Calu3 (cell line): ENCODE data around the gene CAMK1D. TPM values are rescaled to one million over a fixed set of nuclear protein-coding genes. Genes with fewer than 3 reads are reported as not detected.

Experiments used
- BruUV-seq: library from RNA; stranded (reverse); fragments of 400-500 nt; replicated peaks from 2 replicates; lab custom pipeline; 2021; lab: Mats Ljungman, UMichigan
- CTCF ChIA-PET: fragments of 300-600 bp; sonication (Branson Sonifier 250); formaldehyde crosslinking; loops from one replicate; lab custom pipeline; 2022; ENCODE audit warnings: antibody characterized with exemption; lab: Charles Lee
- DNase-seq: peaks from one replicate; pipeline ENCODE4 v3.0.0; 2022
- H3K27ac Mint-ChIP-seq: one replicate; pipeline ENCODE4 v1.8.0; 2022; ENCODE audit warnings: mixed read lengths; ENCODE audit not compliant: unreplicated experiment
- H3K27me3 Mint-ChIP-seq: one replicate; pipeline ENCODE4 v1.8.0; 2022; ENCODE audit warnings: mixed read lengths; ENCODE audit not compliant: unreplicated experiment
- H3K36me3 Mint-ChIP-seq: one replicate; pipeline ENCODE4 v1.8.0; 2022; ENCODE audit warnings: mild to moderate bottlenecking, moderate library complexity, mixed read lengths; ENCODE audit not compliant: insufficient read depth, unreplicated experiment
- H3K4me1 Mint-ChIP-seq: one replicate; pipeline ENCODE4 v1.8.0; 2022; ENCODE audit warnings: mild to moderate bottlenecking, low read depth, mixed read lengths; ENCODE audit not compliant: unreplicated experiment
- H3K4me3 Mint-ChIP-seq: one replicate; pipeline ENCODE4 v1.8.0; 2022; ENCODE audit warnings: mild to moderate bottlenecking, low read depth, moderate library complexity, mixed read lengths; ENCODE audit not compliant: unreplicated experiment
- H3K9me3 Mint-ChIP-seq: one replicate; pipeline ENCODE4 v1.8.0; 2022; ENCODE audit warnings: low read depth, mixed read lengths; ENCODE audit not compliant: unreplicated experiment
- CTCF ChIP-seq: fragments of 200-600 bp; IDR thresholded peaks from one replicate; pipeline ENCODE4 v1.8.0; 2022; ENCODE audit warnings: antibody characterized with exemption; ENCODE audit not compliant: unreplicated experiment
- intact Hi-C: fragments of 100-400 bp; cut with micrococcal nuclease; formaldehyde crosslinking; loops from one replicate; pipeline ENCODE4 v1.10.0; 2022; ENCODE audit not compliant: unreplicated experiment
- total RNA-seq: library from RNA; stranded (reverse); gene quantifications from 2 replicates; pipeline ENCODE4 v1.2.3, GENCODE V29; 2022

Gene CAMK1D
- total RNA-seq, 1 experiment from 2014 or later = 2.6 TPM

- Mint-ChIP-seq H3K27me3 (peaks cover 82% of the 10 kb centered on the region), H3K36me3 (no peaks in the 10 kb centered on the region), H3K4me3 (no peak overlapping the region), H3K9me3 (no peaks in the 10 kb centered on the region), H3K27ac (no peak overlapping the region), H3K4me1 (no peaks in the 10 kb centered on the region)
- TF ChIP-seq CTCF = no peak
- DNase-seq = no peak
- CTCF ChIA-PET = no interaction called here
- intact Hi-C loops = no loop called here
- BruUV-seq = no TSS peak
Measured at GRCh38 chr10:12629767-12630165, 280.4 kb downstream of the CAMK1D start.

- CTCF ChIA-PET = interaction anchor here (0.8 kb wide), 1 partner anchor 90 kb away, joined by 3 read pairs; no protein-coding TSS in a partner anchor
- no peak for DNase-seq
- H3K4me1 Mint-ChIP-seq = no peaks in the 10 kb centered on the region
- H3K9me3 Mint-ChIP-seq = no peaks in the 10 kb centered on the region
- no TSS peak for BruUV-seq
- H3K4me3 Mint-ChIP-seq = no peak overlapping the region
- no peak overlapping the region for H3K27ac Mint-ChIP-seq
- no peak for TF ChIP-seq CTCF
- intact Hi-C loops = no loop called here
- no peaks in the 10 kb centered on the region for H3K36me3 Mint-ChIP-seq
- peaks cover 76% of the 10 kb centered on the region for H3K27me3 Mint-ChIP-seq
Measured at GRCh38 chr10:12631216-12631615, 281.9 kb downstream of the CAMK1D start.

- H3K9me3 Mint-ChIP-seq = no peaks in the 10 kb centered on the region
- no peaks in the 10 kb centered on the region for H3K4me1 Mint-ChIP-seq
- intact Hi-C loops = no loop called here
- no peak for DNase-seq
- H3K27me3 Mint-ChIP-seq = peaks cover 75% of the 10 kb centered on the region
- CTCF ChIA-PET = no interaction called here
- no TSS peak for BruUV-seq
- TF ChIP-seq CTCF = no peak
- H3K4me3 Mint-ChIP-seq = no peak overlapping the region
- H3K36me3 Mint-ChIP-seq = no peaks in the 10 kb centered on the region
- no peak overlapping the region for H3K27ac Mint-ChIP-seq
Measured at GRCh38 chr10:12631787-12632562, 282.6 kb downstream of the CAMK1D start.

- Mint-ChIP-seq H3K9me3 (no peaks in the 10 kb centered on the region), H3K36me3 (no peaks in the 10 kb centered on the region), H3K27me3 (peaks cover 80% of the 10 kb centered on the region), H3K4me1 (peaks cover 9% of the 10 kb centered on the region), H3K4me3 (no peak overlapping the region), H3K27ac (no peak overlapping the region)
- CTCF ChIA-PET = no interaction called here
- intact Hi-C loops = no loop called here
- BruUV-seq = no TSS peak
- DNase-seq = no peak
- no peak for TF ChIP-seq CTCF
Measured at GRCh38 chr10:12633776-12634620, 284.7 kb downstream of the CAMK1D start.
